ENCODE data around the gene RBMS3.

- TF ChIP-seq CTCF (IDR thresholded peaks at IDR 0.05) (no peak), POLR2A (IDR thresholded peaks at IDR 0.05) (no peak)
These were observed 44.6 kb upstream of the RBMS3 start for GRCh38 chr3:29236146-29236840.
